Right atrium auricular region (tissue), 2 donors: ENCODE measurements around the gene BTNL3. TPM values are rescaled to one million over a fixed set of nuclear protein-coding genes. Genes with fewer than 3 reads are reported as not detected.

Experiments
- DNase-seq: peaks from one replicate; pipeline ENCODE4 v3.0.0-alpha.2; 2019; ENCODE audit warnings: low spot score
- H3K27ac ChIP-seq, 2 donors: fragments of 200-600 bp; sonication (generic); 1 replicate in 1 of 2; 2 replicates in 1 of 2; pipeline ENCODE4 v1.5.1; 2016 to 2019
- H3K27me3 ChIP-seq, 2 donors: fragments of 200-600 bp; sonication (generic); one replicate each; pipeline versions ENCODE4 v1.5.1 to v1.6.0; 2017 to 2019
- H3K36me3 ChIP-seq: fragments of 200-600 bp; sonication (generic); one replicate; pipeline ENCODE4 v1.5.1; 2016
- H3K4me1 ChIP-seq, 2 donors: fragments of 200-600 bp; sonication (generic); one replicate each; pipeline versions ENCODE4 v1.5.1 to v1.6.0; 2017 to 2019
- H3K4me3 ChIP-seq, 2 donors: fragments of 200-600 bp; sonication (generic); 1 replicate in 1 of 2; 2 replicates in 1 of 2; pipeline ENCODE4 v1.5.1; 2017 to 2019; ENCODE audit warnings: mild to moderate bottlenecking in 1 of 2, moderate library complexity in 1 of 2
- H3K9me3 ChIP-seq, 2 donors: fragments of 200-600 bp; sonication (generic); one replicate each; pipeline ENCODE4 v1.5.1; 2019
- total RNA-seq, 2 donors: library from RNA; depleted of rRNA; stranded (reverse); fragments of >200 nt; gene quantifications; one replicate each; pipeline ENCODE4 v1.1.0, GENCODE V29; 2016
- TF ChIP-seq, protein P1 (sequence below), 2 donors: fragments of 200-600 bp; sonication (generic); IDR thresholded peaks; one replicate each; pipeline ENCODE4 v1.5.1; 2019; ENCODE audit warnings: antibody characterized with exemption in 2 of 2

The BTNL3 gene
- total RNA-seq, 2 donors from 2014 or later = not detected

DNA sequence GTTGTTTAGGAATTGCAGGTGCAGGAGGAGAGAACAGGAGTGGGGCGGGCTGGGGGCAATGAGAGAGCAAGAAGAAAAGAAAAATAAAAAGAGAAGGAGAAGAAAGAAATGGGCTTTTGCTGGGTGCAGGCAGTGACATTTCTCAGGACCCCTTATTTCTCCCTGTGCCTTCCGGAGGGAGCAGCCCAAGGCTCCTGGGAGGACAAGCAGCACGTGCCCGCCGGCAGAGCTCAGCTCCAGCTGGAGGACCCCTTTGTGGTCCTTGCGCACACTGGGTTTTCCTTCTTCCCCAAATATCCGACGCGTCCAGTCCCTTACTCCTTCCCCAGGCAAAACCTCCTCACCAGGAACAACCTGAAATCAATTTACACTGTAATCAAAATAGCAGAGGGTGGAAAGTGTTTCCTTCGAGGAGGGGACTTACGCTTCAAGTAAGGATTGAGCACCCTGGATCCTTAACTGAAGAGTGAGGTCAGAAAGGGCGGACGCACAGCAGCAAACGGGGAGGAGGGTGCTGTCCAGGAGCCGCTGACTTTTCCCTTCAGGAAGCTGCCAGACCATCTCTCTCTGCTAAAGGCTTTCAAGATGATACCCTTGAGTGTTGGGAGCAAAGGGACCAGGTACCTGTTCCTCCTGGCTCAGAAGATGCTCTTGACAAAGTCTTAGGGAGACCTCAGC, 53.5 kb downstream of the BTNL3 start:
- H3K4me3 ChIP-seq = peak overlapping the region; percentile 36 to 42
- H3K27ac ChIP-seq = peak overlapping the region; percentile 73 to 76
- DNase-seq = peak; percentile 46
- H3K27me3 ChIP-seq = no peaks in the 10 kb centered on the region
- no peaks in the 10 kb centered on the region for H3K9me3 ChIP-seq
- no peaks in the 10 kb centered on the region for H3K4me1 ChIP-seq
- TF ChIP-seq, protein P1, sequence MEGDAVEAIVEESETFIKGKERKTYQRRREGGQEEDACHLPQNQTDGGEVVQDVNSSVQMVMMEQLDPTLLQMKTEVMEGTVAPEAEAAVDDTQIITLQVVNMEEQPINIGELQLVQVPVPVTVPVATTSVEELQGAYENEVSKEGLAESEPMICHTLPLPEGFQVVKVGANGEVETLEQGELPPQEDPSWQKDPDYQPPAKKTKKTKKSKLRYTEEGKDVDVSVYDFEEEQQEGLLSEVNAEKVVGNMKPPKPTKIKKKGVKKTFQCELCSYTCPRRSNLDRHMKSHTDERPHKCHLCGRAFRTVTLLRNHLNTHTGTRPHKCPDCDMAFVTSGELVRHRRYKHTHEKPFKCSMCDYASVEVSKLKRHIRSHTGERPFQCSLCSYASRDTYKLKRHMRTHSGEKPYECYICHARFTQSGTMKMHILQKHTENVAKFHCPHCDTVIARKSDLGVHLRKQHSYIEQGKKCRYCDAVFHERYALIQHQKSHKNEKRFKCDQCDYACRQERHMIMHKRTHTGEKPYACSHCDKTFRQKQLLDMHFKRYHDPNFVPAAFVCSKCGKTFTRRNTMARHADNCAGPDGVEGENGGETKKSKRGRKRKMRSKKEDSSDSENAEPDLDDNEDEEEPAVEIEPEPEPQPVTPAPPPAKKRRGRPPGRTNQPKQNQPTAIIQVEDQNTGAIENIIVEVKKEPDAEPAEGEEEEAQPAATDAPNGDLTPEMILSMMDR (IDR thresholded peaks at IDR 0.05) = no peak
- H3K36me3 ChIP-seq = no peaks in the 10 kb centered on the region

DNA sequence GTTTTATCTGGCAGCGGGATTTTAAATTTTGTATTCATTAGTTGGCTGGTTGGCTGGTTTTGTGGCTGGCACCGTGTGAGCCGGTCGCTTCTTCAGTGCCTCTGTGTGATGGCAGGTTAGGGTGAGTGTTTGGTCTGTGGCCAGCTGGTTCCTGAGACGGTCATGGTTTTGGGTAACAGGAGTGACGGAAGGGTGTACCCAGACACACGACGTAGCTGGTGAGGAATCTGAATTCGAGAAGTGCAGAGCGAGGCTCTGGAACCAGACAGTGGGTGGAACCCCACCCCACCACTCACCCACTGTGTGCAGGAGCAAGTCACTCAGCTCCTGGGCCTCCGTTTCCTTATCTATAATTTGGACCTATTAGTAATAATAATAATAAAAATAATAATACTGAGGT, 54.1 kb downstream of the BTNL3 start:
- H3K4me3 ChIP-seq = peak overlapping the region; percentile 36 to 42
- no peaks in the 10 kb centered on the region for H3K4me1 ChIP-seq
- no peaks in the 10 kb centered on the region for H3K9me3 ChIP-seq
- H3K27me3 ChIP-seq = no peaks in the 10 kb centered on the region
- TF ChIP-seq, protein P1 (IDR thresholded peaks at IDR 0.05) = no peak
- H3K27ac ChIP-seq = peak overlapping the region; percentile 73 to 76
- no peaks in the 10 kb centered on the region for H3K36me3 ChIP-seq
- DNase-seq = peak; percentile 49

DNA sequence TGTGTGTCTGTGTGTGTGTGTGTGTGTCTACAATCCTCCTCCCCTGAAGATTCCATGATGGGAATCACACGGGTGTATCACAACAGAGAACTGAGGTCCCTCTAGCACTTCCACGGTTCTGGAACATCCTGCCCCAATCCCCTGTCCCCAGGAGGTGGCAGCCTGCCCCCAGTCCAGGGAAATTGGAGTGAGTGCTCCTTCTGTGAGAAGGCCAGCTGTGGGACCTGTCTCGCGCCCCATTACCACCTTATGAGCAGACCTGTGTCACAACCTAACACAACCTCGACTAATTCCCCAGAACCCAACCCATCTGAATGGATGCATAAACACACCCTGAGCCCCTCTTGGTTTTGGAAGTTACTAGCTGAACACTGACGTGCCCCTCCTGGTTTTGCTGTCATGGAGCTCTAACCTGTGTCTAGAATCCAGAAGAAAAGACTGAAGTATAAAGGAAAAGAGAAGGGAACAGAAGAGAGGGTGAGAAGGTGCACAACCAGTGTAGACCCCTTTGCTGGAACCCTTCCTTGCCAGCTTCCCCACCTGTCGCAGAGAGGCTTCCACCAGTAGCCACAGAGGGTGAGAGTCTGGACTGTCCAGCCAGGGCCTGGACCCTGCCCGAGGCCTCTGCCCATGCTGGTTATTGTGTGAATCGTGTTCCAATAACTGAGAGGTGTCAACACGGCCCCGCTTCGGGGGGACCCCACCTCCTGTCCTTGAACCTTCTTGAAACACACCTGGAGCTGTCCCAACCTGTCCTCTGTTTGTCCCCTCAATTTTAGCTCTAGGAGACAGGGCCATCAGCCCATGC, 54.8 kb downstream of the BTNL3 start:
- H3K9me3 ChIP-seq = no peaks in the 10 kb centered on the region
- H3K27ac ChIP-seq = peak overlapping the region; percentile 73 to 76
- H3K4me1 ChIP-seq = no peaks in the 10 kb centered on the region
- no peaks in the 10 kb centered on the region for H3K27me3 ChIP-seq
- DNase-seq = peak; percentile 48
- TF ChIP-seq, protein P1 (IDR thresholded peaks at IDR 0.05) = peak in 1 of 2 donors; percentile 31
- H3K36me3 ChIP-seq = no peaks in the 10 kb centered on the region
- H3K4me3 ChIP-seq = peak overlapping the region; percentile 12 to 42

DNA sequence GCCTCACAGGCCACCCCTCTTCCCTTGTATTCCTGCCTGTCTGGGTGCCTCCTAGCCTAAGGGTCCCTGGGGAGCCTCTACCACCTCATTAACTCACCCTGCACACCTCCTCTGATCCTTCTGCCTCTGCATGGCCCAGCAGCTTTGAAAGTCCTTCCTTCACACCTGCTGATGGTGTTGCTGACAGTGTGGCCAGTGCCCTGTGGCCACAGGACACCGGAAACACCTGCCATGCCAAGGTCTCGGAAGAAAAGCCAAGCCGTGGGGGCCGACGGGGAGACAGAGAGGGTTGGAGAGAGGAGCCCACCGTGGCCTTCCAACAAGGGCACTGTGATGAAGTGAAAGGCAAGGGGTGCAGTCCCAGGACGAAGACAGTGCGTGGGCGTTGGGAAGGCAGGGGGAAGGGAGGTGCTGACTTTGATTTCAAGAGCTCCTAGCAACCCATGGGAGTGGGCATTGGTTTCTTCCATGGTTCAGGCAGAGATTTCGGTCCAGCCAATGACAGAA, 55.5 kb downstream of the BTNL3 start:
- no peak for DNase-seq
- Histone ChIP-seq H3K36me3 (no peaks in the 10 kb centered on the region), H3K27ac (peak overlapping the region; percentile 73 to 76), H3K27me3 (no peaks in the 10 kb centered on the region), H3K9me3 (no peaks in the 10 kb centered on the region), H3K4me3 (peak overlapping the region in 1 of 2 donors; percentile 42), H3K4me1 (no peaks in the 10 kb centered on the region)
- TF ChIP-seq, protein P1 (IDR thresholded peaks at IDR 0.05) = no peak

DNA sequence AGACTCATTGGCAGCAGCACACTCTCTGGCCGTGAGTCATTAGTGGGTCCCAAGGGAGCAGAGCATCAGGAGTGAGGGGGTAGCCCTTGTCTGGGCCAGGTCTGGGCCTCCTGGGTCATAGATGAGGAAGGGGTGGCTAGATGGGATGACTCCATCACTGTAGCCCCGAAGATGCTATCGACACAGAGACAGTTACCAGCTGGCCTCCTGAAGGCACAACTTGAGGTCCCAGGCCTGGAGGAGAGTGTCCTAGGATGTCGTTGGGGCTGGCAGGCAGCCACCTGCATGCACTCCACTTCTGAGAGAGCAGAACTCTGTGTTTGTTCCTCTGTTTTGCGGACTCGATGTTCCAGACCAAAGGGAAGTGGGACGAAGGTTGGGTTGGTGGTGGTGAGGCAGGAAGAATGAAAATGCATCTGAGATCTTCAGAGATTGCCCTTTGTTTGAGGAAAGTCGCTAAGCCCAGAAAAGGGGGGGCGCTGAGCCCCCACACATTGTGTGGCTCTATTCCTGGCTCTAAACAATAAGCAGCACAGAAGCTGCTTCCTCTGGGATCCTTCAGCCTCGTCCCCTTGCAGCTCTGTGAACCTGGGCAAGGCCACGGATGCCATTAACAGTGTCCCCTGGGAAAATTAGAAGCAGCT, 56.1 kb downstream of the BTNL3 start:
- no peaks in the 10 kb centered on the region for H3K9me3 ChIP-seq
- peak overlapping the region; percentile 73 to 76 for H3K27ac ChIP-seq
- TF ChIP-seq, protein P1 (IDR thresholded peaks at IDR 0.05) = no peak
- no peaks in the 10 kb centered on the region for H3K4me1 ChIP-seq
- DNase-seq = peak; percentile 60
- no peaks in the 10 kb centered on the region for H3K27me3 ChIP-seq
- H3K36me3 ChIP-seq = no peaks in the 10 kb centered on the region
- H3K4me3 ChIP-seq = no peak overlapping the region
